HG03460 (cell line): ENCODE results near the gene CHKA.
A peak's percentile ranks its signal among the peaks of the same experiment; 100 is the strongest.

Experiments used
- ATAC-seq: cut with Tn5 transposase; IDR thresholded peaks from one replicate; pipeline ENCODE4 v1.9.1; 2021; ENCODE audit not compliant: unreplicated experiment

Gene CHKA

GRCh38 chr11:68036141-68036716 is 85.0 kb downstream of the CHKA start:
- no peak for ATAC-seq

GRCh38 chr11:68035266-68035876 is 85.8 kb downstream of the CHKA start:
- ATAC-seq, result no peak

GRCh38 chr11:68033708-68034045 is 87.5 kb downstream of the CHKA start:
- ATAC-seq, result no peak

GRCh38 chr11:68032997-68033707 is 88.0 kb downstream of the CHKA start:
- no peak for ATAC-seq

- ATAC-seq, result no peak
Measured at GRCh38 chr11:68032003-68032402, 89.2 kb downstream of the CHKA start.

GRCh38 chr11:68031144-68031464 is 90.1 kb downstream of the CHKA start:
- ATAC-seq, result no peak

GRCh38 chr11:68030318-68031143 is 90.7 kb downstream of the CHKA start, which contains the start of gene NDUFS8:
TSS of gene NDUFS8 (plus strand) at chr11:68030681. CDS start at chr11:68032152, 1,471 bp downstream.
- ATAC-seq, result peak; percentile 92

GRCh38 chr11:68028802-68029545 is 92.2 kb downstream of the CHKA start:
- no peak for ATAC-seq

- no peak for ATAC-seq
Measured at GRCh38 chr11:68027667-68028066, 93.5 kb downstream of the CHKA start.

- no peak for ATAC-seq
Measured at GRCh38 chr11:68026391-68027105, 94.6 kb downstream of the CHKA start.

GRCh38 chr11:68025047-68025446 is 96.1 kb downstream of the CHKA start:
- ATAC-seq, result no peak

- ATAC-seq, result no peak
Measured at GRCh38 chr11:68024508-68024907, 96.7 kb downstream of the CHKA start.

- ATAC-seq, result no peak
Measured at GRCh38 chr11:68022531-68022930, 98.7 kb downstream of the CHKA start.

GRCh38 chr11:68021167-68021787 is 99.9 kb downstream of the CHKA start:
- no peak for ATAC-seq

- no peak for ATAC-seq
Measured at GRCh38 chr11:68020575-68020974, 100.6 kb downstream of the CHKA start.

GRCh38 chr11:68019486-68019885 is 101.7 kb downstream of the CHKA start:
- ATAC-seq, result no peak

GRCh38 chr11:68018730-68019190 is 102.4 kb downstream of the CHKA start:
- no peak for ATAC-seq

GRCh38 chr11:68017980-68018729 is 103.0 kb downstream of the CHKA start:
- no peak for ATAC-seq
